MCF 10A (cell line): ENCODE data around the gene C17orf67. TPM values are rescaled to one million over a fixed set of nuclear protein-coding genes. Genes with fewer than 3 reads are reported as not detected.
A peak's percentile ranks its signal among the peaks of the same experiment; 100 is the strongest.

ENCODE experiments used
- BruUV-seq: library from RNA; stranded (reverse); fragments of 400-500 nt; replicated peaks from 2 replicates; lab custom pipeline; 2021; lab: Mats Ljungman, UMichigan
- CTCF ChIA-PET: fragments of 300-600 bp; sonication (Branson Sonifier 250); formaldehyde crosslinking; extraction: SDS; loops from one replicate; lab custom pipeline; 2021; ENCODE audit warnings: antibody characterized with exemption, inconsistent platforms; lab: Yijun Ruan, JAX
- POLR2A ChIA-PET: fragments of 300-600, 350-650 bp; sonication (Branson Sonifier 250); formaldehyde crosslinking; extraction: SDS; loops from one replicate; lab custom pipeline; 2020; ENCODE audit warnings: antibody characterized with exemption, inconsistent platforms; lab: Yijun Ruan, JAX
- DNase-seq: peaks from one replicate; pipeline ENCODE4 v3.0.0-alpha.2; 2018; ENCODE audit not compliant: unreplicated experiment
- H3K27ac Mint-ChIP-seq: one replicate; pipeline ENCODE4 v1.8.0; 2022; ENCODE audit warnings: mild to moderate bottlenecking, low read depth, mixed read lengths; ENCODE audit not compliant: unreplicated experiment
- H3K27me3 Mint-ChIP-seq: one replicate; pipeline ENCODE4 v1.8.0; 2022; ENCODE audit warnings: mixed read lengths; ENCODE audit not compliant: insufficient read depth, unreplicated experiment
- H3K36me3 Mint-ChIP-seq: one replicate; pipeline ENCODE4 v1.8.0; 2022; ENCODE audit warnings: mild to moderate bottlenecking, moderate library complexity, mixed read lengths; ENCODE audit not compliant: insufficient read depth, unreplicated experiment
- H3K4me1 Mint-ChIP-seq: one replicate; pipeline ENCODE4 v1.8.0; 2022; ENCODE audit warnings: mixed read lengths; ENCODE audit not compliant: insufficient read depth, unreplicated experiment
- H3K4me3 Mint-ChIP-seq: one replicate; pipeline ENCODE4 v1.8.0; 2022; ENCODE audit warnings: mild to moderate bottlenecking, moderate library complexity, mixed read lengths; ENCODE audit not compliant: unreplicated experiment
- H3K9me3 Mint-ChIP-seq: one replicate; pipeline ENCODE4 v1.8.0; 2022; ENCODE audit warnings: mixed read lengths; ENCODE audit not compliant: unreplicated experiment
- CTCF ChIP-seq: fragments of 200-600 bp; IDR thresholded peaks from one replicate; pipeline ENCODE4 v1.8.0; 2022; ENCODE audit warnings: antibody characterized with exemption, mild to moderate bottlenecking; ENCODE audit not compliant: unreplicated experiment
- intact Hi-C: fragments of 100-400 bp; cut with micrococcal nuclease; formaldehyde crosslinking; loops from 2 replicates; pipeline ENCODE4 v1.14.1; 2022
- total RNA-seq: library from RNA; stranded (reverse); gene quantifications from 2 replicates; pipeline ENCODE4 v1.2.3, GENCODE V29; 2022

Gene C17orf67
- total RNA-seq, 1 experiment from 2014 or later, result 3.3 TPM

- peak; percentile 79 for DNase-seq
- H3K36me3 Mint-ChIP-seq, result peaks cover 28% of the 10 kb centered on the region
- no peak for TF ChIP-seq CTCF
- H3K27ac Mint-ChIP-seq, result peak overlapping the region; percentile 66
- peaks cover 45% of the 10 kb centered on the region for H3K4me1 Mint-ChIP-seq
- H3K9me3 Mint-ChIP-seq, result no peaks in the 10 kb centered on the region
- ChIA-PET CTCF (interaction anchor here (0.6 to 2.3 kb wide), 4 partner anchors 10 to 68 kb away, joined by 3 to 14 read pairs (median 3); no protein-coding TSS in a partner anchor), POLR2A (interaction anchor here (0.7 to 5.7 kb wide), 17 partner anchors 9 to 375 kb away, joined by 3 to 75 read pairs (median 4); partner anchors contain the start of genes AKAP1, COIL and NOG)
- peak overlapping the region; percentile 97 for H3K4me3 Mint-ChIP-seq
- no TSS peak for BruUV-seq
- intact Hi-C loops, result loop anchor here (10.0 kb wide), 1 partner anchor 252 kb away; the partner anchor contains the start of gene AKAP1
- H3K27me3 Mint-ChIP-seq, result no peaks in the 10 kb centered on the region
Observed at GRCh38 chr17:56833057-56833808, 487 bp downstream of the C17orf67 start.

- CTCF ChIA-PET, result interaction anchor here (0.7 to 2.3 kb wide), 5 partner anchors 9 to 176 kb away, joined by 3 to 14 read pairs (median 3); no protein-coding TSS in a partner anchor
- Mint-ChIP-seq H3K36me3 (peaks cover 33% of the 10 kb centered on the region), H3K27me3 (no peaks in the 10 kb centered on the region), H3K4me1 (peaks cover 38% of the 10 kb centered on the region), H3K4me3 (peak overlapping the region; percentile 97), H3K27ac (peak overlapping the region; percentile 66), H3K9me3 (no peaks in the 10 kb centered on the region)
- TF ChIP-seq CTCF, result no peak
- BruUV-seq, result no TSS peak
- no peak for DNase-seq
- POLR2A ChIA-PET, result interaction anchor here (0.7 to 5.7 kb wide), 8 partner anchors 8 to 252 kb away, joined by 3 to 75 read pairs (median 10); partner anchors contain the start of gene AKAP1
- intact Hi-C loops, result loop anchor here (10.0 kb wide), 1 partner anchor 252 kb away; the partner anchor contains the start of gene AKAP1
Observed at GRCh38 chr17:56832446-56832845, 1.3 kb downstream of the C17orf67 start.

GRCh38 chr17:56831369-56832095, 2.2 kb downstream of the C17orf67 start:
- Mint-ChIP-seq H3K4me1 (peaks cover 28% of the 10 kb centered on the region), H3K36me3 (peaks cover 34% of the 10 kb centered on the region), H3K4me3 (peak overlapping the region; percentile 97), H3K9me3 (no peaks in the 10 kb centered on the region), H3K27ac (peak overlapping the region; percentile 75), H3K27me3 (no peaks in the 10 kb centered on the region)
- no peak for TF ChIP-seq CTCF
- no peak for DNase-seq
- CTCF ChIA-PET, result interaction anchor here (0.6 to 2.3 kb wide), 3 partner anchors 12 to 177 kb away, joined by 4 to 14 read pairs (median 5); no protein-coding TSS in a partner anchor
- POLR2A ChIA-PET, result interaction anchor here (1.0 to 5.7 kb wide), 2 partner anchors 13 to 51 kb away, joined by 3 to 59 read pairs; no protein-coding TSS in a partner anchor
- BruUV-seq, result no TSS peak
- intact Hi-C loops, result loop anchor here (10.0 kb wide), 1 partner anchor 253 kb away; the partner anchor contains the start of gene AKAP1
